Right atrium auricular region (tissue), 2 donors: ENCODE results near the gene SAFB. TPM values are rescaled to one million over a fixed set of nuclear protein-coding genes. Genes with fewer than 3 reads are reported as not detected.

Experiments used
- DNase-seq: peaks from one replicate; pipeline ENCODE4 v3.0.0-alpha.2; 2019; ENCODE audit warnings: low spot score
- H3K27ac ChIP-seq, 2 donors: fragments of 200-600 bp; sonication (generic); 1 replicate in 1 of 2; 2 replicates in 1 of 2; pipeline ENCODE4 v1.5.1; 2016 to 2019
- H3K27me3 ChIP-seq, 2 donors: fragments of 200-600 bp; sonication (generic); one replicate each; pipeline versions ENCODE4 v1.5.1 to v1.6.0; 2017 to 2019
- H3K36me3 ChIP-seq: fragments of 200-600 bp; sonication (generic); one replicate; pipeline ENCODE4 v1.5.1; 2016
- H3K4me1 ChIP-seq, 2 donors: fragments of 200-600 bp; sonication (generic); one replicate each; pipeline versions ENCODE4 v1.5.1 to v1.6.0; 2017 to 2019
- H3K4me3 ChIP-seq, 2 donors: fragments of 200-600 bp; sonication (generic); 1 replicate in 1 of 2; 2 replicates in 1 of 2; pipeline ENCODE4 v1.5.1; 2017 to 2019; ENCODE audit warnings: mild to moderate bottlenecking in 1 of 2, moderate library complexity in 1 of 2
- H3K9me3 ChIP-seq, 2 donors: fragments of 200-600 bp; sonication (generic); one replicate each; pipeline ENCODE4 v1.5.1; 2019
- CTCF ChIP-seq, 2 donors: fragments of 200-600 bp; sonication (generic); IDR thresholded peaks; one replicate each; pipeline ENCODE4 v1.5.1; 2019; ENCODE audit warnings: antibody characterized with exemption in 2 of 2
- total RNA-seq, 2 donors: library from RNA; depleted of rRNA; stranded (reverse); fragments of >200 nt; gene quantifications; one replicate each; pipeline ENCODE4 v1.1.0, GENCODE V29; 2016

Gene SAFB
- total RNA-seq, 2 donors from 2014 or later = 31.9 to 32.7 TPM

GRCh38 chr19:5609881-5610448, 12.9 kb upstream of the SAFB start:
- peaks cover 0 to 9% of the 10 kb centered on the region in 2 donors for H3K4me1 ChIP-seq
- H3K27ac ChIP-seq = no peak overlapping the region
- H3K4me3 ChIP-seq = no peak overlapping the region
- no peaks in the 10 kb centered on the region for H3K27me3 ChIP-seq
- no peak for DNase-seq
- H3K36me3 ChIP-seq = peaks cover 84% of the 10 kb centered on the region
- TF ChIP-seq CTCF (IDR thresholded peaks at IDR 0.05) = no peak
- H3K9me3 ChIP-seq = no peaks in the 10 kb centered on the region

- peaks cover 80% of the 10 kb centered on the region for H3K36me3 ChIP-seq
- H3K4me3 ChIP-seq = no peak overlapping the region
- H3K27me3 ChIP-seq = no peaks in the 10 kb centered on the region
- H3K9me3 ChIP-seq = no peaks in the 10 kb centered on the region
- no peak for TF ChIP-seq CTCF (IDR thresholded peaks at IDR 0.05)
- no peak for DNase-seq
- H3K4me1 ChIP-seq = peaks cover 0 to 5% of the 10 kb centered on the region in 2 donors
- H3K27ac ChIP-seq = peak overlapping the region in 1 of 2 donors; percentile 20
Measured at GRCh38 chr19:5612891-5613865, 9.7 kb upstream of the SAFB start.

GRCh38 chr19:5615756-5616327, 7.0 kb upstream of the SAFB start:
- Histone ChIP-seq H3K27me3 (no peaks in the 10 kb centered on the region), H3K9me3 (no peaks in the 10 kb centered on the region), H3K4me3 (no peak overlapping the region), H3K36me3 (peaks cover 71% of the 10 kb centered on the region), H3K4me1 (peaks cover 0 to 31% of the 10 kb centered on the region in 2 donors), H3K27ac (no peak overlapping the region)
- TF ChIP-seq CTCF (IDR thresholded peaks at IDR 0.05) = no peak
- DNase-seq = no peak

GRCh38 chr19:5617080-5617479, 5.8 kb upstream of the SAFB start:
- TF ChIP-seq CTCF (IDR thresholded peaks at IDR 0.05) = no peak
- H3K36me3 ChIP-seq = peaks cover 71% of the 10 kb centered on the region
- H3K4me1 ChIP-seq = peaks cover 0 to 40% of the 10 kb centered on the region in 2 donors
- no peak for DNase-seq
- no peaks in the 10 kb centered on the region for H3K9me3 ChIP-seq
- H3K27ac ChIP-seq = no peak overlapping the region
- no peak overlapping the region for H3K4me3 ChIP-seq
- H3K27me3 ChIP-seq = no peaks in the 10 kb centered on the region

GRCh38 chr19:5618591-5618990, 4.3 kb upstream of the SAFB start:
- Histone ChIP-seq H3K36me3 (peaks cover 55% of the 10 kb centered on the region), H3K4me1 (peaks cover 0 to 39% of the 10 kb centered on the region in 2 donors)
- no peak for TF ChIP-seq CTCF (IDR thresholded peaks at IDR 0.05)

More at GRCh38 chr19:5618591-5618990, 4.3 kb upstream of the SAFB start:
- no peak for DNase-seq
- H3K27me3 ChIP-seq = no peaks in the 10 kb centered on the region
- no peaks in the 10 kb centered on the region for H3K9me3 ChIP-seq
- peak overlapping the region; percentile 36 to 44 for H3K27ac ChIP-seq
- no peak overlapping the region for H3K4me3 ChIP-seq
